ENCODE results near the gene IL6ST. TPM values are rescaled to one million over a fixed set of nuclear protein-coding genes. Genes with fewer than 3 reads are reported as not detected.
A peak's percentile ranks its signal among the peaks of the same experiment; 100 is the strongest.
"Not testable (repeated sequence)": the region's sequence is repeated elsewhere in the genome, so short reads cannot be mapped to it uniquely, and the experiment has no call there.

IL6ST gene
- total RNA-seq, 1 experiment from 2014 or later: 65.9 TPM

DNA sequence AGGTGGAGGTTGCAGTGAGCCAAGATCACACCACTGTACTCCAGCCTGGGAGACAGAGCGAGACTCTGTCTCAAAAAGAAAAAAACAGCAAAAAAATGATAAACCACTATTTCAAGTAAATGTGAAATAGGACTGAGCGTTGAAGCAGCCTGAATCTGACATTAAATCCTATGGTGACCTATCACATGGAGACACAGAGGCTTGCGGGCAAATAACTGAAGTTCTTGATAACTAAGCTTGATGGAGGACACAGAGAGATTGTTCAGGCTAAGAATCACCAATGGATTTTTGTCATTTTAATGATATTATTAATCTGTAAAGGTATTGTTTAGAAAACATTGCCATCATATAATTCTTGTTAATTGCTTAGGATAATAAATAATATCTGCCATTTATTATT is 15.7 kb upstream of the IL6ST start:
- no peak for DNase-seq (ENCODE audit: low read depth)
- in situ Hi-C loops (cut with HindIII; ENCODE audit: low pct_unique_long_range_greater_than_20kb, low sequenced_read_pairs): no loop called here

DNA sequence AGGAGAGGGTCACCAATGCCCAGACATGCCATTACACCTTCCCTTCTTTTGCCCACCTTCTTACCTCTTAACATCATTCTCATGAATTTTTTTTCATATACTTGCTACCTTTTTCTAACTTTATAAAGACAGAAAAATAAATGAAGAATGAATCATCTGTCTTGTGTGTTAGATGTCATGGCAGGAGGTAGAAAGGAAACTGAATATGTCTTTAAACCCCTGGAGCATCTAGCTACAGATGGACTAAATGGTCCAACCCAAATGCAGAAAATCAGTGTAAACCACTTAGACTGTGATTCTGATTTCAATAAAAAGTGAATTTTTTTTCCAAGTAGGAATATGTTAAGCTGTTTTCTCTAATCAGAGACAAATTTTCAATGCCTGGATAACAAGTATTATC is 11.8 kb upstream of the IL6ST start:
- in situ Hi-C loops (cut with HindIII; ENCODE audit: low pct_unique_long_range_greater_than_20kb, low sequenced_read_pairs): no loop called here

DNA sequence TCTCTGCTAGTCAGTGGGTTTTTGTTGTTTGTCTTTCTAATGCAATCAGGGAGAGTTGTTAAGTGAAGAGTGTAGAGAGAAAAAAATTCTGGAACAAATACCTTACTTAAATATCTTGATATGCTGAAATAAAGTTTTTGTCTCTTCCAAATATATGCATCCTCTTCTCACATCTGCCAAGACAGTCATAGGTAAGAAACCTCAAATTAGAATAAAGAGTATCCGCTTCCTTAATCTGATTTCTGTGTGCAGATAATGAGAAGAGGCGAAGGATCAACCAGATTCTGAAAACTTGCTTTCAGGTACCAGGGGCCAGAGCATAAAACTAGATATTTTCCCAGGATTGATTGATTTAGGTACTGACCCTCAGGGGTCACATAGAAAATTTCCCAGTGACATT is 11.3 kb upstream of the IL6ST start:
- in situ Hi-C loops (cut with HindIII; ENCODE audit: low pct_unique_long_range_greater_than_20kb, low sequenced_read_pairs): no loop called here
- DNase-seq (ENCODE audit: low read depth): no peak

More for the DNA sequence above, 11.8 kb upstream of the IL6ST start:
- no peak for DNase-seq (ENCODE audit: low read depth)

DNA sequence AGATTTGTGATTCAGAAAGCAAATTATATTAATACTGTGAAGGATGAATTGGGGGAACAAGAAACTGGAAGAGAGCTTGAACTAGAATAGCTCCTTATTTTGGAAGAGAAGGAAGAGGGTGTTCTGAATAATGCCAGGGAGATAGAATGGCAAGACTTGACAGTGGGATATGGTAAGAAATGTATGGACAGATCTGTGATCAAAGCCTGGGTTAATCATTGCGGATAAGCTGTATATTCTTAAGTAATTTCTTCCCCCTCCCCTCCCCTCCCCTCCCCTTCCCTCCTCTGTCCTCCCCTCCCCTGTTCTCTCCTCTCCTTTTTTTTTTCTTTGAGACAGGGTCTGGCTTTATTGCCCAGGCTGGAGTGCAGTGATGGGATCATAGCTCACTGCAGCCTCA is 10.1 kb upstream of the IL6ST start:
- in situ Hi-C loops (cut with HindIII; ENCODE audit: low pct_unique_long_range_greater_than_20kb, low sequenced_read_pairs): no loop called here
- no peak for DNase-seq (ENCODE audit: low read depth)

DNA sequence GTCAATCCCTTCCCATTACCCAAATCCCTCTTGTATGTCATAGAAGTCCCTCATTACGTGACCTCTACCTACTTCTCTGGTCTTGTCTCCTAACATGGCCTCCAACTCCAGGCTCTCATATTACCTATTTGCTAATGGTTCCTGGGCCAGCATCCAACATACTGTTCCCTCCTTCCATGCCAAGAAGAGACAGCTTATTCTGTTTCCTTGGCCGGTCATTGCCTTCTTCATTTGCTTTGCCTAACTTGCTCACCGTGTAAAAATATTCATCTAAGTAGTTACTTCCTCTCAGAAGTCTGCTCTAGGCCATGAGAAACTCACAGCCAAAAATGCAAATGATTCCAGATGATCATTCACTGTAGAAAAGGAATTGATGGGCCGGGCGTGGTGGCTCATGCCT is 8.9 kb upstream of the IL6ST start:
- in situ Hi-C loops (cut with HindIII; ENCODE audit: low pct_unique_long_range_greater_than_20kb, low sequenced_read_pairs): no loop called here
- no peak for DNase-seq (ENCODE audit: low read depth)

DNA sequence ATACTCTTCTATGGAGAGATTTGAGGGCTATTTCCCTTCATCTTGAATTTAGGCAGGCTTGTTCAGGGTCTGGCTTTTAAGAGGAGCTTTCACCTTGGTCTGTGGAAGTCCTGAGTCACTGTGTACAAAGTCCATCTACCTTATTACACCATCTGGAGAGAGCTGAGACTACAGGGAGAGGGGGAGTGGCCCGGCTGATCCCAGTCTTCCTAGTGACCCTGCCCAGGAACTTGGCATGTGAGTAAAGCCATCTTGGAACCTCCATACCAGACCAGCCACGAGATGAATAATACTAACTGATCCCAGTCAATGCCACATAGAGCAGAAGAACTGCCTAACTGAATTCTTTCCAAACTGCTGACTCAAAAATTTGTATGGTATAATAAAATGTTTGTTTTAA is 8.4 kb upstream of the IL6ST start:
- peak; percentile 61 for DNase-seq (ENCODE audit: low read depth)
- in situ Hi-C loops (cut with HindIII; ENCODE audit: low pct_unique_long_range_greater_than_20kb, low sequenced_read_pairs): no loop called here

DNA sequence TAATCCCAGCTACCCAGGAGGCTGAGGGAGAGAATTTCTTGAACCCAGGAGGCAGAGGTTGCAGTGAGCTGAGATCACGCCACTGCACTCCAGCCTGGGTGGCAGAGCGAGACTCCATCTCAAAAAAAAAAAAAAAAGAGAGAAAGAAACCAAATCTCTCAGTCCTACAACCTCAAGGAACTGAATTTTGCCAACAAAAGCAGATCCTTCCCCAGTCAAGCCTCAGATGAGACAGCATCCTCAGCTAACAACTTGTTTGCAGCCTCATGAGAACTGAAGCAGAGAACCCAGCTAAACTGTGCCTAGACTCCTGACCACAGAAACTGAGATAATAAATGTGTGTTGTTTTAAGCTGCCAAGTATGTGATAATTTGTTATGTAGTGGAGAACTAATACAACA is 7.5 kb upstream of the IL6ST start:
- no peak for DNase-seq (ENCODE audit: low read depth)
- in situ Hi-C loops (cut with HindIII; ENCODE audit: low pct_unique_long_range_greater_than_20kb, low sequenced_read_pairs): no loop called here

DNA sequence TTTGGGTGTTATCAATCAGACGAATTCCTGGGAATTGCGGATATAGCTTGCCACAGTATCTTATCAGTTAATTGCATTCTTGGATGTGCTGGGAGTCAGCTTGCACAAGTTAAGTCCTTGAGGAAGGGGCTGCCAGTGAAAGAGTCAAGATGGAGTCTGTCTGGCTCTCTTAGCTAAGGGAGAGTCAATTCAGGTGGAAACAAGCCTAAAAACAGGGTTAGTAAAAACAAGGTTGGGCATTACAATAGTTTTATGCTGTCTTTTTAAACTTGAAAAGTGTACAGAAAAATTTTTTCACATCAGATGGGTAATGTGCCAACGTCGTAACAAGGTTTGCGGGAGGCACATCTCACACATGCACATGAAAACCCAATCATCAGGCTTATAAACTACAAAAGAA is 5.5 kb upstream of the IL6ST start:
- not testable (repeated sequence) for DNase-seq (ENCODE audit: low read depth)

DNA sequence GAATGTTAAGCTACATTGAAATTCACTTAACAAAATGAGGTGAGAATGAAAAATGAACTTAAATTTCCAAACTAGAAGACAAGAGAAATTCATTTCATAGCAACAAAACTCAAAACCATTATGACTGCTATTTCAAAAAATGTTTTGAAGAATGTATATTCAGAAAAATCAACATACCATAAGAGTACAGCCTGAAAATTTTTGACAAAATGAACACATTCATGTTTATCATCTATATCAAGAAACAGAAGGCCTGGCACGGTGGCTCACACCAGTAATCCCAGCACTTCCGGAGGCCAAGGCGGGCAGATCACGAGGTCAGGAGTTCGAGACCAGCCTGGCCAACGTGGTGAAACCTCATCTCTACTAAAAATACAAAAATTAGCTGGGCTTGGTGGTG is 4.2 kb upstream of the IL6ST start:
- in situ Hi-C loops (cut with HindIII; ENCODE audit: low pct_unique_long_range_greater_than_20kb, low sequenced_read_pairs): no loop called here

More for the DNA sequence above, 5.5 kb upstream of the IL6ST start:
- in situ Hi-C loops (cut with HindIII; ENCODE audit: low pct_unique_long_range_greater_than_20kb, low sequenced_read_pairs): not testable (repeated sequence)

DNA sequence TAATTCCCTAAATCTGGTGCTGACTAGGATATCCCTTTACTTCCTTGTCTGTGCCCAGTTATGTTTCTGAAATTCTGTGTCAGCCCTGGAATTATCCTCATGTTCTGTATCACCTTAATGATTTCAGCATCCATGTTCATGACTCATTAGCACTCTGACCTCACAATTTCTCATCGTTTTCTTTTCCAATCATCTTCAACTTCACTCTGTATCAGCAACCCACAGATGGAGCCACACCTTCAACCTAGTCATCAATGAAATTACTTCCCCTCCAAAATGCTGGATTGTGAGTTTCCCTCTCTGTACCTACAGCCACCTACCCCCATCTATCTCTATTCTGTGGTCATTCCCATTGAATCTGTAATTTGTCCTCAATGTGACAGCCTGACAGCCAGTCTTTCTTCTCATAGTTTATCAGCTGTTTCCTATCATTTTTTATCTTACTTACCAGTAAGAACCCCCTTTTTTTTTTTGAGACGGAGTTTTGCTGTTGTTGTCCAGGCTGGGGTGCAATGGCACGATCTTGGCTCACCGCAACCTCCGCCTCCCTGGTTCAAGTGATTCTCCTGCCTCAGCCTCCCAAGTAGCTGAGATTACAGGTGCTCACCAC is 3.1 kb upstream of the IL6ST start:
- in situ Hi-C loops (cut with HindIII; ENCODE audit: low pct_unique_long_range_greater_than_20kb, low sequenced_read_pairs): no loop called here
- DNase-seq (ENCODE audit: low read depth): peak; percentile 50

More for the DNA sequence above, 4.2 kb upstream of the IL6ST start:
- no peak for DNase-seq (ENCODE audit: low read depth)

DNA sequence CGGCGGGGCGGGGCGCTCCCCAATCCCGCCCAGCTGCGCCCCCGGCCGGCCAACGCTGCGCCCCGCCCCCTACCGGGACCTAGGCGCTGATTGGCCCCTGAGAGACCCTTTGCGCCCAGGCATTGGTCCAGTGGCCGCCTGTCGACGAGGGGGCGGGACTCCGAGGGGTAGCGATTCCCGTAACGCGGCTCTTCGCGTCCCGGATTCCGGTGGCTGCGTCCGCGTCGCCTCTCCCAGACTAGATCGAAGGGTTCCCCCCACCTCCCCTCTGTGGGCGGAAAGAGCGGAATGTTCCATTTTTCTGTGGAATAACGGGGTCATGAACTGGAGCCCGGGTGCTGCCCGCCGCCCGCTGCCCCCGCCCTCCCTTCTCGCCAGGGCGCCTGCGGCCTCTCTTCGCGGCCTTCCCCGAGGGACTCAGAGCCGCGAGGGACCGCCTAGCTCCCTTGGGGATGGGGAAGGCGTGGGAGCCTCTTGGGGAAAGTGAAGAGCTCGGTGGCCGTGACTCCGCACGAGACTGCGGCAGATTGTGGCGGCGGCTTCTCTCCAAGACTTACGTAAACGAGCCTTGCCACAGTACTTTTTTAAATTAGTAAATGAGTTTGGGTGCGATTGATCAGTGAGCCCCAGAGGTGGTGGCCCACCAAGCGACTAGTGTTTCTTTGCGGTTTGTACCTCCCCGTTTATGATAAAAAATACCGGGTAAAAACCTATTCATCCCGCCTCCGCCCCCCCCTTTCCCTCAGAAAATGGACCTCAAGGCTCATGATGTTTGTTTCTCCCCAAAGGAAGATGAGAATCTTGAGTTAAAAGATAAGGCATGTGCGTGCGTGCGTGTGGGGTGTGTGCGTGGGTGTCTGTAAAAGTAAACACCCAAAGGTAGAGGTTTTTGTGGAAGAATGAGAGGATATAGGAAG is 493 bp upstream of the IL6ST start:
- peak; percentile 95 for DNase-seq (ENCODE audit: low read depth)
- in situ Hi-C loops (cut with HindIII; ENCODE audit: low pct_unique_long_range_greater_than_20kb, low sequenced_read_pairs): no loop called here

DNA sequence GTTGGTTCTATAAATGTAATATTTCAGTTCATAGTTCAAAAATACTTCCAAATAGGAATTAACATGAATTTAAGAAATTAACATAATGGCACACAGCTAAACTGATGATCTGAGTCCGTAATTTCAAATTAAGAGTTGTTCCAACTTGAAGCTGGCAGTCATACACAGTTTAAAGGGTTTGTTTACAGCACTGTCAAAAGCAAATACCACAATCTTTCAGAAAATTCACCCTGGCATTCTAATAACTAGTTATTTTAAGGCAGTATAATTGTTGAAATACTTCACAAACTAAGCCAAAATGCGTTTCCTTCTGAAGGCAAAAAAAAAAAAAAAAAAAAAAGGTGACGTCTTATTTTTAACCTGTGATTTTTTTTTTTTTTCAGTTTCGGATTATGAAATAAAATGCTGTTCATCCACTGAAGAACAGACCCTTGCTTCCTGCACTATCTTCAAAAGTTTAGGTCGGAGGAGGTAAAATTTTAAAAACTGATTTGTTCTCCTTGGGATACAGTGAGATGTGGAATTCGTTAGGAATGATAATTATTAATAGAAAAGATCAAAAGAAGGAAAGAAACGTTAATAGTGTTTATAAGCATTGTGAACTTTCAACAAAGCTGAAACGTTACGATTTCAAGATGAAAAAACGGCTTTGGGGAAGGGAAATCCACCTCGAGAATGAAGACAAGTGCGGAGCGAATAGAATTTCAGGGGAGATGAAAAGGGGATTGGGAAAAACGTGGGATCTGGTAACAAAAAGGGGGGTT is 850 bp downstream of the IL6ST start:
- in situ Hi-C loops (cut with HindIII; ENCODE audit: low pct_unique_long_range_greater_than_20kb, low sequenced_read_pairs): no loop called here
- DNase-seq (ENCODE audit: low read depth): no peak

DNA sequence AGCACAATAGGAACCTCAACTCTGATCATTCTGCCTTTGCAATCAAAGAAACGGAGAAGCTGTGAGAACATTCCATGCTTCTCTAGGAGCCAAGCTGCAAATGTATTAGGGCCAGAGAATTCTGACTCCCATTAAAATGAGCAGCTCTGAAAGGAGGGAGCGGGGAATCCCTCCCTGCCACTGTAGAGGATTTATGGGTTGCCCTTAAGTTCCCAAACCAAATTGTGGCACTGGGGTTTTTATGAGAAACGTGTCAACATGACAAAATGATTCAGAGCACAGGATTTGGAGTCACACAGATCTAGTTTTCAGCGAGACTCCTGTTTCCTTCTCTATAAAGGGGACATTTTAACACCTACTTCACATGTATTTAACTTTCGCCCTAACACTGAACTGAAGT is 1.8 kb downstream of the IL6ST start:
- in situ Hi-C loops (cut with HindIII; ENCODE audit: low pct_unique_long_range_greater_than_20kb, low sequenced_read_pairs): no loop called here
- peak; percentile 25 for DNase-seq (ENCODE audit: low read depth)

DNA sequence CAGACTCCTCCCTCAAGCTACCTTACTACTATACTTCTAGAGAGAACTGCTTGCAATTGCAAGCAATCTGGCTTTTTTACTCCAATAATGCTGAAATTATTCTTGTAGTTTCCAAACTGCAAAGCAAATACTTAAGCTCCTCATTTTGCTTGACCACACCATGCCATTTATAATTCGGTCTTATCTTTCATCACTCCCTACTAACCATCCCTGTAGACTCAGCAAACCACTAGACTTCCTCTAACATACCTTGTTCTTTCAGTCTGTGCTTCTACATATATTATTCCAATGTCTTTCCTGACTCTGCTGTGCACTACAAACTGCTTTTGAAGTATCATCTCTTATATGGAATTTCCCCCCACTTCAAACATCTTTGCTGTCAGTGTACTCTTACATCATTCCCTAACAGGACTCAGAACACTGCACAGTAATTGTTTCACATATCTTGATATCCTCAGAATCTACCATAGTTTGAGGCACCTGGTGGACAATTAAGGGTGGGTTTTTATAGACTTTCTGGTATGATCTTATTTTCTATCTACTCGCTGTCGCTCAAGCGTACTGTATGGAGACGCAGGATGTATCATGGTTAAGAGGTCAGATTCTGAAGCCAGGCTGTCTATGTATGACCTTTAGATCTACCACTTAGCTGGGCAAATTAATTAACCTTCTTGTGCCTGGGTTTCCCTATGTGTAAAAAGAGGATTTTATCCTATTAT is 2.8 kb downstream of the IL6ST start:
- peak; percentile 20 for DNase-seq (ENCODE audit: low read depth)
- in situ Hi-C loops (cut with HindIII; ENCODE audit: low pct_unique_long_range_greater_than_20kb, low sequenced_read_pairs): no loop called here

DNA sequence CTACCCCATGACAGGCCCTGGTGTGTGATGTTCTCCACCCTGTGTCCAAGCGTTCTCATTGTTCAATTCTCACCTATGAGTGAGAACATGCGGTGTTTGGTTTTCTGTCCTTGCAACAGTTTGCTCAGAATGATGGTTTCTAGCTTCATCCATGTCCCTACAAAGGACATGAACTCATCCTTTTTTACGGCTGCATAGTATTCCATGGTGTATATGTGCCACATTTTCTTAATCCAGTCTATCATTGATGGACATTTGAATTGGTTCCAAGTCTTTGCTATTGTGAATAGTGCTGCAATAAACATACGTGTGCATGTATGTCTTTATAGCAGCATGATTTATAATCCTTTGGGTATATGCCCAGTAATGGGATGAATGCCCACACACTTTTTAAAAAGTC is 3.9 kb downstream of the IL6ST start:
- DNase-seq (ENCODE audit: low read depth); in situ Hi-C loops (cut with HindIII; ENCODE audit: low pct_unique_long_range_greater_than_20kb, low sequenced_read_pairs): not testable (repeated sequence)

DNA sequence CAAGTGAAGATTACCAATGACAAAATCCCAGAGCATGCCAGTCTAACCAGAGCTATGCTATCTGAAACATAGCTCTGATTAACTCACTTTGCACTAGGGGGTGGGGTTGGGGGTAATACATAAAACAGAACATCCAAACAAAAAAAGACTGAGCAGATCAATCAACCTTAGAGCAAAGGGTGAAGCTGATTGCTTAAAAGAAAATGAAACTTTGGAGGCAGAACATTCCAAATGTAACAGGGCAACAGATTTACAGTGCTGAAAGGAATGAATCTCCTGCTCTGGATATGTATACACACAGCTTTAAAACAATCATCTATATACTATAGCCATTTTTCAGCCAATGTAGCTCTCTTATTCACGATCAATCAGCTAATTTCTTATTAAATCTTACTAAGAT is 4.9 kb downstream of the IL6ST start:
- in situ Hi-C loops (cut with HindIII; ENCODE audit: low pct_unique_long_range_greater_than_20kb, low sequenced_read_pairs): no loop called here
- DNase-seq (ENCODE audit: low read depth): no peak

DNA sequence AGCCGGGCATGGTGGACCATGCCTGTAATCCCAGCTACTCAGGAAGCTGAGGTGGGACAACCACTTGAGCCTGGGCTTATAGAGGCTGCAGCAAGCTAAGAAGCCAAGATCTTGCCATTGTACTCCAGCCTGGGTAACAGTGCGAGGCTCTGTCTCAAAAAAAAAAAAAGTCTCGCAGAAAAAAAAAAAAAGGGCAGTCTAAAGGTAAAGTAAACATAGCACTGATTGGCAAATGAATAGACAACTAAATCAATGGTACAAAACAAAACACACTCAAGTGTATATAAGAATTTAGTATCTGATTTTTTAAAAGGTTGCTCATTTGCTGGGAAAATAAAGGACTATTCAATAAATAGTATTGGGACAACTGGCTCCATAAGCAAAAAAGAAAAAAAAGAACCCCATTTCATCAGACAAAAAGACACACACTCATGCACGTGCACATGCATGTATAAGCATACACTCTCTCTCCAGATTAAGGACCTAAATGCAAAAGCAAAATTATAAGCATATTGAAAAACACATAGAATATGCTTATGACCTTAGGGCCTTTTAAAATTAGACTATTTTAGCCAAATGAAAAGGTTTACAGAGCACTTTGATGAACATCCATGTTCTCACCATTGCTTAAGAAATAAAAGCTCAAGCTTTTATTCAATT is 5.7 kb downstream of the IL6ST start:
- in situ Hi-C loops (cut with HindIII; ENCODE audit: low pct_unique_long_range_greater_than_20kb, low sequenced_read_pairs): no loop called here

DNA sequence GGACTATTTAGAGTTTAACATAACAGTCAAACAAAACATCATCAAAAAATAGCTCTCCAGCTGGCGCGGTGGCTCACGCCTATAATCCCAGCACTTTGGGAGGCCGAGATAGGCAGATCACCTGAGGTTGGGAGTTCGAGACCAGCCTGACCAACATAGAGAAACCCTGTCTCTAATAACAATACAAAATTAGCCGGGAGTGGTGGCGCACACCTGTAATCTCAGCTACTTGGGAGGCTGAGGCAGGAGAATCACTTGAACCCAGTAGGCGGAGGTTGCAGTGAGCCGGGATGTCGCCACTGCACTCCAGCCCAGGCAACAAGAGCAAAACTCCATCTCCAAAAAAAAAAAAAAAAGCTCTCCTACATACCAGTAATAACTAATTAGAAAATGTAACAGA is 6.3 kb downstream of the IL6ST start:
- in situ Hi-C loops (cut with HindIII; ENCODE audit: low pct_unique_long_range_greater_than_20kb, low sequenced_read_pairs); DNase-seq (ENCODE audit: low read depth): not testable (repeated sequence)

More for the DNA sequence above, 5.7 kb downstream of the IL6ST start:
- DNase-seq (ENCODE audit: low read depth): no peak

All from Caki2 (cell line).